Upper lobe of left lung (tissue), 4 donors: ENCODE results near the gene ATXN7.

Experiments used
- POLR2A ChIP-seq, 4 donors: fragments of 450-650 bp; IDR thresholded peaks; one replicate each; pipeline ENCODE4 v1.5.1; 2016 to 2017; ENCODE audit warnings: antibody characterized with exemption in 4 of 4, mild to moderate bottlenecking in 2 of 4
- POLR2AphosphoS5 ChIP-seq, 2 donors: sonication (generic); formaldehyde crosslinking; IDR thresholded peaks; one replicate each; pipeline ENCODE4 v1.5.1; 2017; ENCODE audit warnings: antibody characterized with exemption in 2 of 2
- TF ChIP-seq, protein P1 (sequence below), 6 experiments: fragments of 450-650 bp in 4 of 6; fragments of 200-600 bp in 2 of 6; sonication (generic) in 2 of 6; IDR thresholded peaks; one replicate each; pipeline ENCODE4 v1.5.1; 2016 to 2019; ENCODE audit warnings: antibody characterized with exemption in 6 of 6

DNA sequence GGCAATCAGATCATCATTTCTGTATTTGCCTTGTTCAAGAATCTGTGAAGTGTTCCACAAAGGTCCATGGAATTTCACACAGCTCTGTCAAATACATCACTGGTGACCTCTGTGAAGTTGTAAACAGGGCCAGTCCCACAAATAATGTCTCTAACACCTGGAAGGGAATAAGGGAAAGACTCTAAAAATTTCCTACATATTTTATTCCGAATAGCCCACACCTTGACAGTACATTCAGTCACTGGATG, 44.6 kb upstream of the ATXN7 start, which contains the start of gene C3orf49:
- TF ChIP-seq, protein P1, sequence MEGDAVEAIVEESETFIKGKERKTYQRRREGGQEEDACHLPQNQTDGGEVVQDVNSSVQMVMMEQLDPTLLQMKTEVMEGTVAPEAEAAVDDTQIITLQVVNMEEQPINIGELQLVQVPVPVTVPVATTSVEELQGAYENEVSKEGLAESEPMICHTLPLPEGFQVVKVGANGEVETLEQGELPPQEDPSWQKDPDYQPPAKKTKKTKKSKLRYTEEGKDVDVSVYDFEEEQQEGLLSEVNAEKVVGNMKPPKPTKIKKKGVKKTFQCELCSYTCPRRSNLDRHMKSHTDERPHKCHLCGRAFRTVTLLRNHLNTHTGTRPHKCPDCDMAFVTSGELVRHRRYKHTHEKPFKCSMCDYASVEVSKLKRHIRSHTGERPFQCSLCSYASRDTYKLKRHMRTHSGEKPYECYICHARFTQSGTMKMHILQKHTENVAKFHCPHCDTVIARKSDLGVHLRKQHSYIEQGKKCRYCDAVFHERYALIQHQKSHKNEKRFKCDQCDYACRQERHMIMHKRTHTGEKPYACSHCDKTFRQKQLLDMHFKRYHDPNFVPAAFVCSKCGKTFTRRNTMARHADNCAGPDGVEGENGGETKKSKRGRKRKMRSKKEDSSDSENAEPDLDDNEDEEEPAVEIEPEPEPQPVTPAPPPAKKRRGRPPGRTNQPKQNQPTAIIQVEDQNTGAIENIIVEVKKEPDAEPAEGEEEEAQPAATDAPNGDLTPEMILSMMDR (IDR thresholded peaks at IDR 0.05) = no peak
- TF ChIP-seq POLR2A (IDR thresholded peaks at IDR 0.05) = no peak
- TF ChIP-seq POLR2AphosphoS5 (IDR thresholded peaks at IDR 0.05) = no peak
